Activated CD4-positive, alpha-beta T cell treated with anti-CD3 and anti-CD28 coated beads, Interleukin-2, Interleukin-6, amounts not matched to agents 100 ng/mL and 50 ng/mL, durations not matched to agents 16 hours and 8 hours (primary cell): ENCODE results near the gene HNF4A.

Experiments used
- DNase-seq: peaks from one replicate; pipeline ENCODE4 v3.0.0-alpha.2; 2020

The HNF4A gene

GRCh38 chr20:44392776-44393607 lies 37.5 kb downstream of the HNF4A start:
- DNase-seq: no peak

- DNase-seq: no peak
Observed at GRCh38 chr20:44393608-44394451, 38.3 kb downstream of the HNF4A start.

DNA sequence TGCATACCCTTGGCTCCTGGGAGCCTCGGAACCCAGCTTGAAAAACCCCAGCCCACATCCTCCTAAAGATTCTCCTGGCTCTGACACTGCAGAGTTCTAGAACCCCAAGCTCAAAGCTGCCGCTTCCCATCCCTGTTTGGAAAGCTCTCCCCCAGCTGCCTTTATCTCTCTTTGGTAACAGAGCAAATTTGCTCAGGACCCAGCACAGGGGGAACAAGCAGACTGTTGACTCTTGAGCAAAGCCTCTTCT lies 38.9 kb downstream of the HNF4A start:
- DNase-seq: no peak

DNA sequence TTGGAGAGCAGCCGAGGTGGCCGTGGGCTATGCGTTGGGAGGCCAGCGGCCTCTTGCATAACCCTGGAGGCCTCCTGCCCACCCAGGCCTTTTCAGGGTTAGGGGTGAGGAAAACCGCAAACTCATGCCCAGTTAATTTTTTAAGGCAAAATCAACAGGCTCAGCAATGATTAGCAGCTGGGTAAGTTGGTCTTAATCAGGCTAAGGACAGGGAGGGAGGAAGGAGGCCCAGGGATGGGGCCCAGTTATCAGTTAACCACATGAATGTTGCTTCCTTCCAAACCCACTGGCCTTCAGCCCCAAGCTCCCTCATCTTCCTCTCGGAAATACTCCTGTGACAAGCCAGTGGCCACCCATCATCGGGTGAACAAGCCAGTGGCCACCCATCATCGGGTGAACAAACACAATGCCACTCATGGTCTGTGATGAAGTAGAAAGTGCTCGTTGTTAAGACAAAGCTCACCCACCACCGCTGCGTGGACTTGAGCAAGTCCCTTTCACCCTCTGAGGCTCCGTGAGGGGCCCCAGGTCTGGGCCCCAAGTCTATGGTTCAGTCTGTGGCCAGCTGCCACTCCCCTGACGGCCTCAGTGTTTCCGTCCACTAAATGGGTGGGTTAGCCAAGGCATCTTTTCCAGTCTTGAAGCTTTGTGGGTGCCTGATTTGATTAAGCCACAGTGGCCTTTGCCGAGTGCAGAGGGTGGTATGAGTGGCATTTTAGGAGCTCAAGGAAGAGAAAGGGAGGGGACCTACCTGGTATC lies 39.4 kb downstream of the HNF4A start:
- no peak for DNase-seq

DNA sequence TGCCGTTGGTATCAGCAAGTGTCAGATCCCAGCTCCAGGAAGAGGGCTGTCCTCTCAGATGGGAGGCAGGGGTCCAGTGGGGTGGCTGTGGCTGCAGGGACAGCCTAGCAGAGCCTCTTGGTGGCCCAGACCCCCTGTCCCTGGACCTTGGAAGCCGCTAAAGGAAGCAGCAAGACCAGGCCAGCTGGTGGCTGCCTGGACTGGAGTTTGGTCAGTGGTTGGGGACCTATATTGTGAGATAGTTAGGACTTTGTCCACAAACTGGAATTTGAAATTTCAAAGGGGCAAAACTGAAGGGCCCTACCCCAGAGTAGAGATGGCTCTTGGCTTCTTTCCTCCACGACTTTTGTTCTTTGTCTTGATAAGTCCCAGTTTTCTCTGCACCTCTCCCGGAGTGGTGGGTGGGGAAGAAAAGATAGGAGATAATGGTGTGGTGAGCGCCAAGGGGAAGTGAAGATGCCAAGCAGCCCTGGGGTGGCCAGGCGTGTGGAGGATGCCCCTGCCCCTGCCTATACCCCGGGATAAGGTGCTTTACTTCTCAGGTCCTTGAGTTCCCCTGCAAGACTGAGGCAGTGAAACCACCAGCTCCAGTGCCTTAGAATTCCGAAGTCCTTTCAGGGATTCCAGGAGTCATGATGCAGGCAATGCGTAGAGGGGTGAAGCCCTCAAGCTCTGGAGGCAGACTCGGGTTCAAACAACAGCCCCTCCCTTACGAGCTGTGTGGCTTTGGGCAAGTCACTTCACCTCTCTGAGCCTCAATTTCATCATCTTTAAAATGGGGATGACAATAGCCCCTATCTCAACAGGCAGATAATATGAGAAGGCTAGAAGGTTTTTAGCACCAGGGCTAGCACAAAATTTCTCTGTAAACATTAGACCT lies 40.2 kb downstream of the HNF4A start:
- no peak for DNase-seq

DNA sequence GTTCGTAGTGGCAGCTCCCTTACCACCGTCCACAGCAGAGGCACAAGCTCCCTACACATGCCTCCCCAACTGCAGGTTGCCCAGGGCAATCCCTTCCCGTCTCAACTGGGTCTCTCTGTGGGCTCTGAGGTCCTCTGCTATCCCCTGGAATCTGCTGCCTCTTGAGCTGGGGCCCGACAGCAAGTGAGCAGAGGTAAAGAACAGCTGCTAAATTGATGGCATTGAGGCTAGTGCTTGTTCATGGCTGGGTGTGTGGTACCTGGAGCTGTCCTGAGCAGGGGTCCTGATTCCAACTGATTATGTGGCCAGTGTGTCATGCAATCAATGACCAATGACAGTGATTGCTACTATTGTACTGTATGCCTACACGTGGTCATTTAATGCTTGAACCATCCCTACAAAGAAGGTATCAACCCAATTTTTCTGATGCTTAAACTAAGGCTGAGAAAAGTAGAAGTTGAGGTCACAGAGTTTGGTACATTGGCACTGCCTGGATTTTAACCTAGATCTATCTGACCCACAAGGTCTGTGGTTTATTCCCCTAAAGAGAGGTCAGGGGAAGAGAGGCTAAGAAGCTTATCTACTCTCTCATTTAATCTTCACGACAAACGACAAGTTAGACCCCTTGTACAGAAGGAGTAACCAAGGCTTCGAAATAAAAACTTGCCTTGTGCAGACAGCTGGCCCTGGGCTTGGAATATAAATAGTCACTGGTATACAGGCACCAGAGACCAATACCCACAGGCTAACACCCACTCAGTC lies 41.1 kb downstream of the HNF4A start:
- DNase-seq: no peak

DNA sequence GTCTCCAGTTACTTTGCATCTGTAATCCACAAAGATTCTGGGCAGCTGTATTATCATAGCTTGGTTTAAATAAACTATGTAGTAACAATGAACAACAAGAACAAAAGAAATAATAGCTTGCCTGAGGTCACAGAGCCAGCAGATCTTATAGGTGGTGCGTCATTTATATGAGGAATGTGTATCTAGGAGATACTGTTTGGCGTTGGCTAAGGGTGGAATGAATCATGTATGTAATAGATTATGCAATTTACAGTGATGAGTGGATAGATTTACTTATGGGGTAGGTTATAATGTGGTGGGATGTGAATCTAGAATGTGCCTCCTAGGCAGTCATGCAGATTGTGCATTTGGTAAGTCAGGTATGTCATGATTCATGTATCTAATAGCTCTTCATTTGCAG lies 42.8 kb downstream of the HNF4A start:
- no peak for DNase-seq

DNA sequence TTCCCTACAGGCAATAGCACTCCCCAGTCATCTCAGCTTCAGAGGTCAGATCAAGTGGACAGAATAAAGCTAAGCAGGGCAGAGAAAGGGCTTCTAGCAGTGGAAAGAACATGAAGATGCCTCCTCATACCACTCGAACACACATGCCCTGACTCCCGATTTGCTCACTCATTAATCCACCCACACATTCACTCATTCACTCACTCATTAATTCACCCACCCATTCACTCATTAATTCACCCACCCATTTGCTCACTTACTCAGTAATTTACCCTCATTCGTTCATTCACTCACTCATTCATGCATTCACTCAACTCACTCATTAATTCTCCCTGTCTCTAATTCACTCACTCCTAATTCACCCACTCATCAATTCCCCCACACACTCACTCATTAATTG lies 43.9 kb downstream of the HNF4A start:
- DNase-seq: no peak

GRCh38 chr20:44400671-44400969 lies 45.1 kb downstream of the HNF4A start:
- no peak for DNase-seq

DNA sequence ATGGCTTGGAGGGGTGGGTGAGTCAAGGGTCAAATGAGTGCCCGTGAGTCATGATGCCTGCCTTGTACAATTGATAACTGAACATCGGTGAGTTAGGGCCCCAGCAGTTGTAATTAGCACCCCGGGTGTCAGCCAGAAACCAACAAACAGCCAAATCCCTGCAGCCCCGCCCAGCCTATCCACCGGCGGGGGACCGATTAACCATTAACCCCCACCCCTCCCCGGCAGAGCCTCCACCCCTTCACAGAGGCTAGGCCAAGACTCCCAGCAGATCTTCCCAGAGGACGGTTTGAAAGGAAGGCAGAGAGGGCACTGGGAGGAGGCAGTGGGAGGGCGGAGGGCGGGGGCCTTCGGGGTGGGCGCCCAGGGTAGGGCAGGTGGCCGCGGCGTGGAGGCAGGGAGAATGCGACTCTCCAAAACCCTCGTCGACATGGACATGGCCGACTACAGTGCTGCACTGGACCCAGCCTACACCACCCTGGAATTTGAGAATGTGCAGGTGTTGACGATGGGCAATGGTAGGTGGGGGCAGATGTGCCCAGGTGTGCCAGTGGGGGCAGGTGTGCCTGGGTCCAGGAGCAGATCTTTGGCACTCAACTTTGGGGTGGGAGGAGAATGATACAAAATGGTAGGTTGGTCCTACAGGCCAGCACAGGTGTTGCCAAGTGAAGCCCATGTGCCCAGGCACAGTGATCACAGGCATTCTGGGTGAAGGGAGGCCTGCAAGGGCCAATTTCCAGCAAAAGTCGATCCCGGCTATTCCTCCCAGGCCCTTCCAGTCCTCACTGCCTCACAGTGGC lies 45.7 kb downstream of the HNF4A start:
- DNase-seq: no peak

- no peak for DNase-seq
Observed at GRCh38 chr20:44401770-44402390, 46.4 kb downstream of the HNF4A start.

- DNase-seq: no peak
Observed at GRCh38 chr20:44402391-44403193, 47.1 kb downstream of the HNF4A start.

- no peak for DNase-seq
Observed at GRCh38 chr20:44403194-44404112, 48.0 kb downstream of the HNF4A start.

- DNase-seq: no peak
Observed at GRCh38 chr20:44404204-44405181, 49.0 kb downstream of the HNF4A start.

GRCh38 chr20:44405257-44405656 lies 49.8 kb downstream of the HNF4A start:
- DNase-seq: no peak

DNA sequence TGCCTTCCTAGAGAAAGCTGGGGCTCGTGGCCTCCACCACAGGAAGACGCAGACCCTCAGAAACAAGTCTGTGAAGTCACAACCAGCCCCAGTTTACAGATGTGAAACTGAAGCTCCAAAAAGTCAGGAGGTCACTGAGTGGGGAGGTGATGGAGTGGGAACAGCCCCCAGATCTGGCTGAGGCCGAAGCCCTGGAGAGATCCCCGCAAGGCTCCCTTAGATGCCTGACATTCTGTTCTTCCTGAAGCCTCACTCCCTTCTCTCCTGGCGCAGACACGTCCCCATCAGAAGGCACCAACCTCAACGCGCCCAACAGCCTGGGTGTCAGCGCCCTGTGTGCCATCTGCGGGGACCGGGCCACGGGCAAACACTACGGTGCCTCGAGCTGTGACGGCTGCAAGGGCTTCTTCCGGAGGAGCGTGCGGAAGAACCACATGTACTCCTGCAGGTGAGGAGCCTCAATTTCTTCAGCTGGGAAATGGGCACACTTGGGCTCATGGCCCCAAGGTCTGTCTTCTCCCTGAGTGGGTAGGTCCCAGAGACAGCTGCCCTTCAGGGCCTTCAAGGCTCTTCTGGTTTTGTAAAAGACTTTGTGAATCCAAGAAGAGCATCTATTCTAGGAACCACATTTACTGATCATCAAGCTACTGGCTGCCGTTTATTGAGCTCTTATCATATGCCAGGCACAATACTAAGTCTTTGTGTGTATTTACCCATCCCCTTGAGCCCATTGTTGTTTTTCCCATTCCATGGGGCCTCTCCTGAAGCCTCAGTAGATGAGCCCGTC lies 50.5 kb downstream of the HNF4A start:
- DNase-seq: no peak
